BE2C (cell line): Measurements from ENCODE around the gene PNPLA6.
"Not testable (repeated sequence)": the region's sequence is repeated elsewhere in the genome, so short reads cannot be mapped to it uniquely, and the experiment has no call there.

Source experiments
- DNase-seq: peaks from one replicate; pipeline ENCODE4 v3.0.0-alpha.2; 2020
- H3K27me3 ChIP-seq: fragments of 250-450 bp; sonication (Bioruptor Pico); 2 replicates; pipeline ENCODE4 v1.5.1; 2020; ENCODE audit warnings: mild to moderate bottlenecking
- H3K36me3 ChIP-seq: fragments of 250-450 bp; sonication (Bioruptor Pico); 2 replicates; pipeline ENCODE4 v1.5.1; 2020; ENCODE audit warnings: mild to moderate bottlenecking
- H3K4me1 ChIP-seq: fragments of 250-450 bp; sonication (Bioruptor Pico); 2 replicates; pipeline ENCODE4 v1.5.1; 2020
- H3K4me3 ChIP-seq: 2 replicates; pipeline ENCODE4 v1.5.1; 2011; ENCODE audit warnings: low read depth, low read length
- H3K9me3 ChIP-seq: fragments of 250-450 bp; sonication (Bioruptor Pico); 2 replicates; pipeline ENCODE4 v1.5.1; 2020
- TF ChIP-seq, protein P1 (sequence below): IDR thresholded peaks from 2 replicates; pipeline ENCODE4 v1.5.1; 2012; ENCODE audit warnings: mild to moderate bottlenecking, low read depth, low read length

Gene PNPLA6

DNA sequence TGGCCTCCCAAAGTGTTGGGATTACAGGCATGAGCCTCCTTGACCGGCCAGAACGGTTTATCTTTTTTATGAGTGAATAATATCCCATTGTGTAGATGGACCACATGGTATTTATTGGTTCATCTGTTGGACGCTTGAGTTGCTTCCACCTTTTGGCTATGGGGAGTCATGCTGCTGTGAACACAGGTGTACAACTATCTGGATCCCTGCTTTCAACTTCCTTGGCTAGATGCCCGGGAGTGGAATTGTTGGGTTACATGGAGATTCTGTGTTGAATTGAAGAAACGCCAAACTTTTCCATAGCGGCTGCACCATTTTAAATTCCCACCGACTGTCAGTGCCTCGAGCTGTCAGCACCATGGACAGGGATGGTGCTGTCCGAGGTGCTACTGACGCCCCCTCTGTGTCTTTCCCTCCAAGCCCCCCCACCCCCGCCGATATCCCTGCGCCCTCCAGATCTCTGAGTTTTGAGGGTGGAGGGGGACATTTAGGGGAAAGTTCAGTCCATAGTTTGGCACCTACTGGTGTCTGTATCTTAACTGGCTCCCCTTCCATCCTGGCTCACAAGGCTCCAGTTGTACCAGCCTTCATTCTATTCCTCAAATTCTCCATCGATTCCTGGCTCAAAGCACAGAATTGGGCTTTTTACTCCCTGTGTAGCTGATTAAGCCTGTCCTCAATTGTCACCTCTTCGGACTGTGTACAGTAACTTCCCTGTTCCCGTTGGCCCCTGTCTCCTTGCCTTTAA is 27.3 kb downstream of the PNPLA6 start:
- no peak for DNase-seq

DNA sequence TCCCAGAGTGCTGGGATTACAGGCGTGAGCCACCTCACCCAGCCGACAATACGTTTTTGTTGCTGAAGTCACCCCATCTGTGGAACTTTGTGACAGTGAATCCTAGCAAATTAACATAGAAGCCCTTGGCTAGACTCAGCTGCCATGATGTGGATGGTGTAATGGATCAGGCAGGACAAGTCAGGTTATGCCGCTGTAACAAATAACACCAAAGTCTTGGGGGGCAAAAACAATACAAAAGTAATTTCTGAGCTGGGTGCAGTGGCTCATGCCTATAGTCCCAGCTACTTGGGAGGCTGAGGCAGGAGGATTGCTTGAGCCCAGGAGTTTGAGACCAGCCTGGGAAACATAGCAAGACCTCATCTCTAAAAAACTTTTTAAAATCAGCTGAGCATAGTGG is 29.3 kb downstream of the PNPLA6 start:
- Histone ChIP-seq H3K4me1 (no peaks in the 10 kb centered on the region), H3K27me3 (no peaks in the 10 kb centered on the region), H3K36me3 (no peaks in the 10 kb centered on the region), H3K4me3 (no peak overlapping the region), H3K9me3 (no peaks in the 10 kb centered on the region)
- TF ChIP-seq, protein P1, sequence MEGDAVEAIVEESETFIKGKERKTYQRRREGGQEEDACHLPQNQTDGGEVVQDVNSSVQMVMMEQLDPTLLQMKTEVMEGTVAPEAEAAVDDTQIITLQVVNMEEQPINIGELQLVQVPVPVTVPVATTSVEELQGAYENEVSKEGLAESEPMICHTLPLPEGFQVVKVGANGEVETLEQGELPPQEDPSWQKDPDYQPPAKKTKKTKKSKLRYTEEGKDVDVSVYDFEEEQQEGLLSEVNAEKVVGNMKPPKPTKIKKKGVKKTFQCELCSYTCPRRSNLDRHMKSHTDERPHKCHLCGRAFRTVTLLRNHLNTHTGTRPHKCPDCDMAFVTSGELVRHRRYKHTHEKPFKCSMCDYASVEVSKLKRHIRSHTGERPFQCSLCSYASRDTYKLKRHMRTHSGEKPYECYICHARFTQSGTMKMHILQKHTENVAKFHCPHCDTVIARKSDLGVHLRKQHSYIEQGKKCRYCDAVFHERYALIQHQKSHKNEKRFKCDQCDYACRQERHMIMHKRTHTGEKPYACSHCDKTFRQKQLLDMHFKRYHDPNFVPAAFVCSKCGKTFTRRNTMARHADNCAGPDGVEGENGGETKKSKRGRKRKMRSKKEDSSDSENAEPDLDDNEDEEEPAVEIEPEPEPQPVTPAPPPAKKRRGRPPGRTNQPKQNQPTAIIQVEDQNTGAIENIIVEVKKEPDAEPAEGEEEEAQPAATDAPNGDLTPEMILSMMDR = no peak
- DNase-seq = no peak

More for the DNA sequence above, 27.3 kb downstream of the PNPLA6 start:
- Histone ChIP-seq H3K4me1 (no peaks in the 10 kb centered on the region), H3K27me3 (no peaks in the 10 kb centered on the region), H3K4me3 (no peak overlapping the region), H3K9me3 (no peaks in the 10 kb centered on the region), H3K36me3 (peaks cover 2% of the 10 kb centered on the region; the same call in 1 of the 2 replicates)
- TF ChIP-seq, protein P1 = no peak

DNA sequence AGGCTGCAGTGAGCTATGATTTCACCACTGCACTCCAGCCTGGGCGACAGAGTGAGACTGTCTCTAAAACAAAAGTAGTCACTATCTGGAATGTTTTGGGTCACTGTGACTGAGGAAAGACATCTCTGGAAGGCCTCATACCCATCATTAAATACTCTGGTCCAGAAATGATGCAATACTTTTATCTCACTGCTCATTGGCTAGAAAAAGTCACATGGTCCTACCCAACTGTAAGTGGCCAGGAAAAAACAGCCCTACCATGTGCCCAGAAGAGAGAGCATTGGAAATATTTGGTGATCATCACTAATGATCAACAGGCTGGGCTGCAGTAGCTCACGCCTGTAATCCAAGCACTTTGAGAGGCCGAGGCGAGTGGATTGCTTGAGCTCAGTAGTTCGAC is 29.8 kb downstream of the PNPLA6 start:
- Histone ChIP-seq H3K4me3 (no peak overlapping the region), H3K9me3 (no peaks in the 10 kb centered on the region), H3K27me3 (no peaks in the 10 kb centered on the region), H3K4me1 (no peaks in the 10 kb centered on the region), H3K36me3 (no peaks in the 10 kb centered on the region)
- TF ChIP-seq, protein P1 = no peak
- DNase-seq = no peak

DNA sequence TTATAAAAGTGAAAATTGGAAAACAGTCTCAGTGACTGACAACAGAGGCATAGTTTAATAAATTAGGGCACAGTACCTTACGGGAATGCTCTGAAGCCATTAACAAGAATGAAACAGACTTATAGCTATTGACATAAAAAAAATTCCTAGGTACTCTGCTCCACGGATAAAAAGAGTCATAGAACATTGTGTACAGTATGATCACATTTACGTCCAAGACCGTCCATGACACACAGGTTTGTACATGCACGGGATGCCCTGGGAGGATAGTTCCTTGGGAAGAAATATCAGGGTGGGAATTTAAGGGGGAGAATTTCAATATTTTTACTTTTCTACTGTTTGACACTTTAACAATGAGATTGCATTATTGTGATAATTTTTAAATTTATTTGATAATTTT is 35.2 kb downstream of the PNPLA6 start:
- DNase-seq = no peak
- TF ChIP-seq, protein P1 = no peak
- Histone ChIP-seq H3K9me3 (no peaks in the 10 kb centered on the region), H3K27me3 (peaks cover 2% of the 10 kb centered on the region; the same call in 1 of the 2 replicates), H3K4me1 (no peaks in the 10 kb centered on the region), H3K4me3 (no peak overlapping the region), H3K36me3 (no peaks in the 10 kb centered on the region)

DNA sequence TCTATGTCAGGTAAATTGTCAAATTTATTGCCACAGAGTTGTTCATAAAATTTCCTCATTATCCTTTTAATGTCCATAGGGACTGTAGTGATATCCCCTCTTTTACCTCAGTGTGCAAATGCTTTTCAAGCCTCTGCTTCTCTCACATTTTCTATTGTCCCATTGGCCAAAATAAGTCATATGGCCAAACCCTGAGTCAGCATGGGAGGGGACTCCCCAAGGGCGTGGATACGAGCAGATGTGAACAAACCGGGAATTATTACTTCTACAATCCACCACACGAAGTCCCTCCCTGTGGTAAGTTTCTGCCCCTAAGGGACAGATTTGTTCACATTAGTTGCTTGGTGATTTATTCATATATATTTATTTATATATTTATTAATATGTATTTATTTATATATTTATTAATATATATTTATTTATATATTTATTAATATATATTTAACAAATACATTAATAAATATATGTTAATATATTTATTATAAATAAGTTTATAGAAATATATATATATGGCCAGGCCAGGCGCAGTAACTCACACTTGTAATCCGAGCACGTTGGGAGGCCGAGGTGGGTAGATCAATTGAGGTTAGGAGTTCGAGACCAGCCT is 40.0 kb downstream of the PNPLA6 start:
- H3K4me3 ChIP-seq = no peak overlapping the region
- TF ChIP-seq, protein P1 = no peak
- DNase-seq = no peak
- no peaks in the 10 kb centered on the region for H3K9me3 ChIP-seq
- peaks cover 40% of the 10 kb centered on the region for H3K27me3 ChIP-seq
- no peaks in the 10 kb centered on the region for H3K36me3 ChIP-seq
- no peaks in the 10 kb centered on the region for H3K4me1 ChIP-seq

DNA sequence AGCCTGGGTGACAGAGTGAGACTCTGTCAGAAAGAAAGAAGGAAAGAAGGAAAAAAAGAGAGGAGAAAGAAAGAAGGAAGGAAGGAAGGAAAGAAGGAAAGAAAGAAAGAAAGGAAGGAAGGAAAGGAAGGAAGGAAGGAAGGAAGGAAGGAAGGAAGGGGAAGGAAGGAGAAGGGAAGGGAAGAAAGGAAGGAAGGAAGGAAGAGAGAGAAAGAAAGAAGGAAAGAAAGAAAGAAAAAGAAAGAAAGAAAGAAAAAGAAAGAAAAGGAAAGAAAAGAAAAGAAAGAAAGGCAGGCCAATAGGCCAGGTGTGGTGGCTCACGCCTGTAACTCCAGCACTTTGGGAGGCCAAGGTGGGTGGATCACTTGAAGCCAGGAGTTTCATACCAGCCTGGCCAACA is 41.9 kb downstream of the PNPLA6 start:
- H3K4me1 ChIP-seq, DNase-seq, H3K4me3 ChIP-seq, H3K9me3 ChIP-seq, H3K36me3 ChIP-seq: not testable (repeated sequence)
- peaks cover 58% of the 10 kb centered on the region for H3K27me3 ChIP-seq
